Heart right ventricle (tissue), 16 donors: ENCODE results near the gene ABCC4. TPM values are rescaled to one million over a fixed set of nuclear protein-coding genes. Genes with fewer than 3 reads are reported as not detected.
A peak's percentile ranks its signal among the peaks of the same experiment; 100 is the strongest.

Experiments
- ATAC-seq, 8 donors: fragments of 200-7000 bp; cut with Tn5 transposase; one replicate each; pipeline ENCODE4 v1.9.1; 2020; ENCODE audit warnings: mild to moderate bottlenecking in 8 of 8, moderate library complexity in 8 of 8, moderate number of reproducible peaks in 1 of 8
- DNase-seq, 2 donors: peaks; one replicate each; pipeline ENCODE4 v3.0.0-alpha.2; 2020
- H3K27ac ChIP-seq, 10 donors: fragments of 200-600 bp; sonication (generic) in 2 of 10; one replicate each; pipeline versions ENCODE4 v1.5.0 to v1.8.0; 2020 to 2022; ENCODE audit warnings: mild to moderate bottlenecking in 3 of 10
- H3K27me3 ChIP-seq, 7 donors: fragments of 200-600 bp; one replicate each; pipeline ENCODE4 v1.8.0; 2021 to 2022; ENCODE audit warnings: mild to moderate bottlenecking in 2 of 7
- H3K36me3 ChIP-seq, 9 donors: fragments of 200-600 bp; sonication (generic) in 1 of 9; one replicate each; pipeline versions ENCODE4 v1.5.0 to v1.8.0; 2020 to 2022; ENCODE audit warnings: mild to moderate bottlenecking in 2 of 9
- H3K4me1 ChIP-seq, 9 donors: fragments of 200-600 bp; sonication (generic) in 1 of 9; one replicate each; pipeline versions ENCODE4 v1.5.0 to v1.8.0; 2020 to 2022; ENCODE audit warnings: mild to moderate bottlenecking in 4 of 9
- H3K4me3 ChIP-seq, 10 donors: fragments of 200-600 bp; sonication (generic) in 2 of 10; one replicate each; pipeline versions ENCODE4 v1.5.0 to v1.8.0; 2020 to 2022; ENCODE audit warnings: mild to moderate bottlenecking in 7 of 10, moderate library complexity in 2 of 10
- H3K9me3 ChIP-seq, 11 donors: fragments of 200-600 bp in 10 of 11; sonication (generic) in 2 of 11; one replicate each; pipeline versions ENCODE4 v1.5.0 to v1.8.0; 2013 to 2022; ENCODE audit warnings: mild to moderate bottlenecking in 2 of 11, control low read depth in 1 of 11, moderate library complexity in 1 of 11
- WGBS, 2 donors: extraction: QIAGEN DNeasy Blood & Tissue Kit; methylation state at CpG; one replicate each; pipeline ENCODE4 v1.1.7; 2013; ENCODE audit warnings: inconsistent platforms in 1 of 2; 5-methylcytosine and 5-hydroxymethylcytosine counted together
- intact Hi-C, 10 donors: fragments of 100-400 bp; cut with DNase I; formaldehyde crosslinking; loops; one replicate each; pipeline versions ENCODE4 v1.11.1 to v1.14.2; 2022
- polyA plus RNA-seq, 2 donors: library from polyadenylated mRNA; stranded (reverse); fragments of 200-250 nt; gene quantifications; one replicate each; pipeline ENCODE4 v1.2.3, GENCODE V29; 2013
- total RNA-seq, 10 donors: library from RNA; stranded (reverse); fragmentation: NEBNext Ultra II Directional in 3 of 10; extraction: Animal tissue kit (Norgen Biotek cat#: 25700) in 3 of 10; gene quantifications; one replicate each; pipeline versions ENCODE4 v1.2.1 to v1.2.4, GENCODE V29; 2021 to 2023
- TF ChIP-seq, protein P1 (sequence below), 9 donors: fragments of 200-600 bp; sonication (generic) in 2 of 9; IDR thresholded peaks; one replicate each; pipeline versions ENCODE4 v1.5.0 to v1.8.0; 2021 to 2022; ENCODE audit warnings: antibody characterized with exemption in 9 of 9, mild to moderate bottlenecking in 5 of 9, moderate library complexity in 1 of 9
- donor health status: Arrhythmogenic right ventricular cardiomyopathy.
- donor health status: ischemic (EF 13 %, LVEDD 7.1; RV severe dilation, severe dysfunction).
- donor health status: healthy with polysubstance abuse.
- donor health status: DM: no; HTN: yes; CAD: no.
- donor health status: DM: no; HTN: no; CAD: no.
- donor health status: ischemic (EF 25% LVEDD 6.9; RV normal size, moderate dysfunction).
- donor health status: ischemic (EF 25% LVEDD 5.7; RV mildly dilated, moderate dysfunction).
- donor health status: healthy.
- donor health status: DM: yes; HTN: yes; CAD: no.
- donor health status: Ischemic cardiomyopathy.
- donor health status: ischemic (EF 35%, LVEDD 5.7; RV mildly dilated, moderate dysfunction).
- donor health status: nonischemic (EF 11% LVEDD 7.7; RV severe dilation, severe dysfunction).
- donor health status: DM: yes; HTN: yes; CAD: no.
- donor health status: PGD.
- donor health status: ischemic (EF 29% LVEDD 5.4; RV normal size, mild dysfunction).
- donor health status: nonischemic (EF 23%, LVEDD 6.1; RV moderate dilation, normal function).

The ABCC4 gene
- total and polyA plus RNA-seq, 12 donors: 1.1 to 6.7 (median 3.9) TPM

DNA sequence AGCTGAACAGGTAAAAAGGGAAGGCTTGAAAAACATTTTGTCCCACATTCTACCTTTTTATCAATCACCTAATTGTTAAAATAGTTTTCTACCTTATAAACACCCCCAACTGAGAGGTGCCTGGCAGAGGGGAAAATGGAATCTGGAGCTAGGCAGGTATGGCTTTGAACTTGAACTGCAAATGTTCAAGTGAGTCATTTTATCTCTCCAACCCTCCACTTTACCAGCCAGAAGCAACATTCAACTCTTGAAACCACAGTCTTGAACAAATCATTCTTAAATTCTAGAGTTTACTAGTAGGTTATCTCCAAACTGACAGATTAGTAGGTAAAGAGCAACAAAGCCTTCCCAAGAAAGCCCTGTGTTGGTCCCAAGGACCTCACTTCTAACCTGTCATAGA lies 116.9 kb downstream of the ABCC4 start:
- H3K4me1 ChIP-seq: peaks cover 0 to 19% (median 11%) of the 10 kb centered on the region in 9 donors
- DNase-seq: no peak
- TF ChIP-seq, protein P1, sequence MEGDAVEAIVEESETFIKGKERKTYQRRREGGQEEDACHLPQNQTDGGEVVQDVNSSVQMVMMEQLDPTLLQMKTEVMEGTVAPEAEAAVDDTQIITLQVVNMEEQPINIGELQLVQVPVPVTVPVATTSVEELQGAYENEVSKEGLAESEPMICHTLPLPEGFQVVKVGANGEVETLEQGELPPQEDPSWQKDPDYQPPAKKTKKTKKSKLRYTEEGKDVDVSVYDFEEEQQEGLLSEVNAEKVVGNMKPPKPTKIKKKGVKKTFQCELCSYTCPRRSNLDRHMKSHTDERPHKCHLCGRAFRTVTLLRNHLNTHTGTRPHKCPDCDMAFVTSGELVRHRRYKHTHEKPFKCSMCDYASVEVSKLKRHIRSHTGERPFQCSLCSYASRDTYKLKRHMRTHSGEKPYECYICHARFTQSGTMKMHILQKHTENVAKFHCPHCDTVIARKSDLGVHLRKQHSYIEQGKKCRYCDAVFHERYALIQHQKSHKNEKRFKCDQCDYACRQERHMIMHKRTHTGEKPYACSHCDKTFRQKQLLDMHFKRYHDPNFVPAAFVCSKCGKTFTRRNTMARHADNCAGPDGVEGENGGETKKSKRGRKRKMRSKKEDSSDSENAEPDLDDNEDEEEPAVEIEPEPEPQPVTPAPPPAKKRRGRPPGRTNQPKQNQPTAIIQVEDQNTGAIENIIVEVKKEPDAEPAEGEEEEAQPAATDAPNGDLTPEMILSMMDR (IDR thresholded peaks at IDR 0.05): no peak
- no peak overlapping the region for H3K4me3 ChIP-seq
- H3K9me3 ChIP-seq: peaks cover 0 to 4% (median 0%) of the 10 kb centered on the region in 11 donors
- no peak overlapping the region for H3K27ac ChIP-seq
- H3K36me3 ChIP-seq: peaks cover 0 to 3% (median 0%) of the 10 kb centered on the region in 9 donors
- intact Hi-C loops: loop anchor here in 4 of 10 donors (10.0 kb wide), 2 partner anchors 290 to 650 kb away; no protein-coding TSS in a partner anchor
- no peak for ATAC-seq
- no peaks in the 10 kb centered on the region for H3K27me3 ChIP-seq

DNA sequence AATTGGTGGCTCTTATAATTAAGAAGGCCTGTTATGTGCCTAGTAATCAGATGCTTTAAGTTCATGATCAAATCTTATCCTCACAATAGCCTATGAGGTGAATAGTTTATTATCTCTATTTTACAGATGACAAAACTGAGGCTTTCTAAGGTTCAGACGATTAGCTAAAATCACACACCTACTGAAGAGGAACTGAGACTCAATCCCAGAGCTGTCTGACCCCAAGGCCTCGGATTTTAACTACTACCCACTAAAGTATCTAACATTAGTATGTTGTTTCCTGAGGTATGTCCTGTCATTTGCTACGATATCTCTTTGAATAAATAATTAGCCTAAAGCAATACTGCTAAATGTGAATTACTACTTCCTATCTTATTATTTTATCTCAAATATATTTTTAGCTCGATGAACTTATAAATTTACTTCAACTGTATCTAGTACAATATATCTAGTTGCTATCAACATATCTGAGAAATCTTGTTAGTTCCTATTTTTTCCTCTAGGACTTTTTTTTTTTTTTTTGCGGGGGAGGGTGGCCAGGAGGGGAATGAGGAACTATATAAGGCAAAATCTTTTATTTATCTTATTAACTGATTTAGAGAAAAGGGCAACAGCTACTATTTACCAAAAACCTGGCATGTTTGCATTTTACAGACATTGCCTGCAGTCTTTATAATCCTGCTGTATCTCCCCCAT lies 118.5 kb downstream of the ABCC4 start:
- H3K36me3 ChIP-seq: peaks cover 0 to 5% (median 0%) of the 10 kb centered on the region in 9 donors
- no peak overlapping the region for H3K4me3 ChIP-seq
- TF ChIP-seq, protein P1 (IDR thresholded peaks at IDR 0.05): no peak
- peaks cover 0 to 19% (median 11%) of the 10 kb centered on the region in 9 donors for H3K4me1 ChIP-seq
- no peak for ATAC-seq
- 82 to 86% methylated on average over 5 of the region's 5 CpGs for WGBS, 2 donors
- no peak for DNase-seq
- no peaks in the 10 kb centered on the region for H3K27me3 ChIP-seq
- no peak overlapping the region for H3K27ac ChIP-seq
- intact Hi-C loops: loop anchor here in 4 of 10 donors (10.0 kb wide), 2 partner anchors 292 to 652 kb away; no protein-coding TSS in a partner anchor
- peaks cover 0 to 8% (median 0%) of the 10 kb centered on the region in 11 donors for H3K9me3 ChIP-seq

DNA sequence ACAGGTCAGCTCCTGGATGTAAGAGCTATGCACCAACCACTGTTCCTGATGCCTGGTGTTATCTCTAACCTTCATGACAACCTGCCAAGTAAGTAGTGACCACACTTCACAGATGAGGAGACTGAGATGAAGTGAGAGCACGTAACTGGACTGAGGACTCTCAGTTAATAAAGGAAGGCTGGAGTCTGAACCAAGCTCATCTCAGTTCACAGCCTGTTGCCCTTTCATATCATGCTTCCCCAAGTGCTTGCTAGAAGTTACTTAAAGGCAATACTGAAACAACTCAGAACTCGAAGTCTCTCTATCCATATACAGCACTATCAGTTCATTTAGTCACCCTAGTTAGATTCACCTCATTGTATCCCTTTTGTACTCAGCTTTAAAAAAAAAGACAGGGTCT lies 119.7 kb downstream of the ABCC4 start:
- Histone ChIP-seq H3K27ac (peak overlapping the region in 1 of 10 donors; percentile 31), H3K4me1 (peaks cover 0 to 19% (median 11%) of the 10 kb centered on the region in 9 donors), H3K9me3 (peaks cover 0 to 8% (median 0%) of the 10 kb centered on the region in 11 donors), H3K4me3 (no peak overlapping the region), H3K27me3 (no peaks in the 10 kb centered on the region), H3K36me3 (peaks cover 0 to 12% (median 0%) of the 10 kb centered on the region in 9 donors)
- intact Hi-C loops: loop anchor here in 4 of 10 donors (10.0 kb wide), 2 partner anchors 293 to 653 kb away; no protein-coding TSS in a partner anchor
- TF ChIP-seq, protein P1 (IDR thresholded peaks at IDR 0.05): no peak
- ATAC-seq: no peak
- WGBS, 2 donors: 70 to 89% methylated on average over 2 of the region's 2 CpGs
- DNase-seq: no peak

DNA sequence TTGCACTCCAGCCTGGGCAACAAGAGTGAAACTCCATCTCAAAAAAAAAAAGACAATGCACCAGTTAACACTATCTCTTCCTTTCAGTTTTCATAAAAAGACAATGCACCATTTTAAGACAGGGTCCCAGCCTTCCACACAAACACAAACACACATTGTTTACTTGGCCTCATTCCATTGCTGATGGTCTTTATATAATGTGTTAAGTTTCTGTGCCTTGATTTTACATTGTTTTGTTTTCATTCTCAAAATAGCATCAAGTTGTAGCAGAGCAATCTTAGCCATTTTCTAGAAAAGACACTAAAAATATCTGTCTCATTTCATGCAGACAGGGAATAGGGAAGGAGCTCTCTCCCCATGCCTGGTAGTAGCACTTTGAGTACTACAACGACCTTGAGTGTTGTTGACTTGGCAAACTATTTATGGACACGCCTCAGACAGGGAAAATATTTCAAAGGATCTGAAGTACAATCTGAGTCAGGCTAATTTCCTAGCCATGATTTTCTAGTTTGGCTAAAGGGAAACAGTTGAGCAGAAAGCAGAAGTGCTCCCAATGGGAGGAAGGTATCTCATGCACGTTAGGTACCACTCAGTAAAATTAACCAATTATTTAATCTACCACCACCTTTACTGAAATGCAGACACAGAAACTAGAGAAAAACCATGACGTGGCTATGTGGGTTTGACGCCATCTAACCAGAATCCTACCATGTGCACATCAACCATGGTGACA lies 120.6 kb downstream of the ABCC4 start:
- TF ChIP-seq, protein P1 (IDR thresholded peaks at IDR 0.05): no peak
- DNase-seq: no peak
- peaks cover 0 to 20% (median 0%) of the 10 kb centered on the region in 9 donors for H3K36me3 ChIP-seq
- peaks cover 0 to 8% (median 0%) of the 10 kb centered on the region in 11 donors for H3K9me3 ChIP-seq
- peak overlapping the region in 2 of 10 donors; percentile 6 to 31 for H3K27ac ChIP-seq
- peaks cover 0 to 19% (median 11%) of the 10 kb centered on the region in 9 donors for H3K4me1 ChIP-seq
- intact Hi-C loops: loop anchor here in 4 of 10 donors (10.0 kb wide), 2 partner anchors 294 to 654 kb away; no protein-coding TSS in a partner anchor
- H3K4me3 ChIP-seq: no peak overlapping the region
- 43 to 47% methylated on average over 5 of the region's 5 CpGs for WGBS, 2 donors
- H3K27me3 ChIP-seq: no peaks in the 10 kb centered on the region
- peak in 7 of 8 donors; percentile 58 to 91 (median 83) for ATAC-seq
